Gastroesophageal sphincter (tissue), 3 donors: ENCODE results near the gene C11orf98.

ENCODE experiments used
- EP300 ChIP-seq: sonication (generic); formaldehyde crosslinking; IDR thresholded peaks from one replicate; pipeline ENCODE4 v1.6.1; 2017; ENCODE audit warnings: antibody characterized with exemption, mild to moderate bottlenecking
- POLR2A ChIP-seq, 2 donors: fragments of 450-650 bp; IDR thresholded peaks; one replicate each; pipeline ENCODE4 v1.6.1; 2017; ENCODE audit warnings: antibody characterized with exemption in 2 of 2, mild to moderate bottlenecking in 2 of 2, moderate library complexity in 1 of 2
- POLR2AphosphoS5 ChIP-seq: sonication (generic); formaldehyde crosslinking; IDR thresholded peaks from one replicate; pipeline ENCODE4 v1.6.1; 2017; ENCODE audit warnings: antibody characterized with exemption
- TF ChIP-seq, protein P1 (sequence below), 4 experiments: fragments of 200-600 bp in 2 of 4; fragments of 450-650 bp in 2 of 4; sonication (generic) in 1 of 4; IDR thresholded peaks; one replicate each; pipeline ENCODE4 v1.5.1; 2017 to 2019; ENCODE audit warnings: antibody characterized with exemption in 4 of 4, mild to moderate bottlenecking in 2 of 4, moderate library complexity in 2 of 4

DNA sequence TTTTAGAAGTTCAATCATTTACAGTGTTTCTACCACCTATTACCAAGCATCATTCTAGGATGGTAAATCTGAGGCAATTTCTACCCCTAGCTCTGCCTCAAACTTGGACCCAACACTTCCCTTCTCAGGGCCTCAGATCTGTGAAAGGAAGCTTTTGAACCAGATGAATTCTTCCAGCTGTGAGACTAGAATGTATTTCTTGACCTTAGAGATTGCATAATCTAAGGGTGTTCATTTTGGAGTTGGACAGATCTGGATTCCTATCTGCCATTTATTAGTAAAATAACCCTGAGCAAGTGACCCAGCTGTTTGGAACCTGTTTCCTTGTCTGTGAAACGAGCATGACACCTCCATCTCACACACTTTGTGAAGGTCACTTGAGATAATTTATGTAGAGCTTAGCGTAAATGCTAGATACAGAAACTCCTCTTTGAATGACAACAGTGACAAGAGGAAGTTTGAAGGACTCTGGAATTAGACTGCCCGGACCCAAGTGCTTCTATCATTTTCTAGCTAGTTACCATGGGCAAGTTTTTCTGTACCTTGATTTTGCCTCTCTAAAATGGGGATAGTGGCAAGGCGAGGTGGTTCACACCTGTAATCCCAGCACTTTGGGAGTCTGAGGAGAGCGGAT is 8.1 kb downstream of the C11orf98 start:
- TF ChIP-seq POLR2A (IDR thresholded peaks at IDR 0.05), result no peak
- TF ChIP-seq EP300, result no peak
- no peak for TF ChIP-seq POLR2AphosphoS5
- TF ChIP-seq, protein P1, sequence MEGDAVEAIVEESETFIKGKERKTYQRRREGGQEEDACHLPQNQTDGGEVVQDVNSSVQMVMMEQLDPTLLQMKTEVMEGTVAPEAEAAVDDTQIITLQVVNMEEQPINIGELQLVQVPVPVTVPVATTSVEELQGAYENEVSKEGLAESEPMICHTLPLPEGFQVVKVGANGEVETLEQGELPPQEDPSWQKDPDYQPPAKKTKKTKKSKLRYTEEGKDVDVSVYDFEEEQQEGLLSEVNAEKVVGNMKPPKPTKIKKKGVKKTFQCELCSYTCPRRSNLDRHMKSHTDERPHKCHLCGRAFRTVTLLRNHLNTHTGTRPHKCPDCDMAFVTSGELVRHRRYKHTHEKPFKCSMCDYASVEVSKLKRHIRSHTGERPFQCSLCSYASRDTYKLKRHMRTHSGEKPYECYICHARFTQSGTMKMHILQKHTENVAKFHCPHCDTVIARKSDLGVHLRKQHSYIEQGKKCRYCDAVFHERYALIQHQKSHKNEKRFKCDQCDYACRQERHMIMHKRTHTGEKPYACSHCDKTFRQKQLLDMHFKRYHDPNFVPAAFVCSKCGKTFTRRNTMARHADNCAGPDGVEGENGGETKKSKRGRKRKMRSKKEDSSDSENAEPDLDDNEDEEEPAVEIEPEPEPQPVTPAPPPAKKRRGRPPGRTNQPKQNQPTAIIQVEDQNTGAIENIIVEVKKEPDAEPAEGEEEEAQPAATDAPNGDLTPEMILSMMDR (IDR thresholded peaks at IDR 0.05), result no peak
